PFSK-1 (cell line): ENCODE measurements around the gene PITPNM3.

ENCODE experiments used
- POLR2AphosphoS5 ChIP-seq: IDR thresholded peaks from 2 replicates; pipeline ENCODE4 v1.6.1; 2012; ENCODE audit warnings: low read depth, mild to moderate bottlenecking, control low read depth, low read length, moderate library complexity
- SIN3A ChIP-seq: IDR thresholded peaks from 2 replicates; pipeline ENCODE4 v1.6.1; 2012; ENCODE audit warnings: mild to moderate bottlenecking, low read length, moderate library complexity, borderline replicate concordance; ENCODE audit not compliant: insufficient read depth
- TAF1 ChIP-seq: IDR thresholded peaks from 2 replicates; pipeline ENCODE4 v1.6.1; 2012; ENCODE audit warnings: low read length, control low read depth, borderline replicate concordance; ENCODE audit not compliant: insufficient read depth

DNA sequence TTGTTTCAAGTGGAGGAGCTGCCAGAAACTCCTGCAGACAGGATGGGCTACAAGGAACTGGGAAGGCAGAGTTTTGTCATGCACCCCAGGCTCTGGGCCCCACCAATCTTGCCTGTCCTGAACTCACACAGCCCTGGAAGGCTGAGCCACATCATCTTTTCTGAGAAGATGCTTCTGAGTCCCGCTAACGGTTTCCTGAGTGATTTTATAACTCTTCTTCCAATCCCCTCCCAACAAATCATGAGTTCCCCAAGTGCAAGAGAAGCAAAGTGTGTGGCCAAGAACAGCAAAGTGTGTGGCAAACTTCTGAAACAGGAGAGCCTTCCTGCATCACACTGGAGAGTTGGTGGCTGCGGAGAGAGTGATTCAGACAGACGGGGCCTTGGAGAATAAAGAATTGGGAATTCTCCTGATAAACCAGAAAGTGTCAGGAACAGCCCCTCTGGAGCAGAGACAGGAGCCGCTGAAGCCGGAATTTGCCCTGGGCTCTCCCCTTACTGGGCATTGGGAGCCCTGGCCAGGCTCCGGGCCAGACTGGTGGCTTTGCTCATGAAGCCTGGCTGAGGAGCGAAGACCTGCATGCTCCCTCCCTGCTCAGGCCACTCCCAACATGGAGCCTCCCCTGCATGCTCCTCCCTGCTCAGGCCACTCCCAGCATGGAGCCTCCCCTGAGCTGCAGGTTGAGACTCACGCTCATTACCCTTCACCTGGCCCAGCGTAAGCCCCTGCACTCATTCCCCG, 47.2 kb downstream of the PITPNM3 start:
- TF ChIP-seq SIN3A (no peak), TAF1 (no peak), POLR2AphosphoS5 (no peak)
